ENCODE measurements around the gene SLC5A11. TPM values are rescaled to one million over a fixed set of nuclear protein-coding genes. Genes with fewer than 3 reads are reported as not detected.
"Not testable (repeated sequence)": the region's sequence is repeated elsewhere in the genome, so short reads cannot be mapped to it uniquely, and the experiment has no call there.

Gene SLC5A11
- total and polyA plus RNA-seq, 7 donors: 0.05 to 0.24 (median 0.16) TPM; not detected in 3

GRCh38 chr16:24887472-24887871 is 41.7 kb downstream of the SLC5A11 start:
- no peak for ATAC-seq

GRCh38 chr16:24890746-24891145 is 45.0 kb downstream of the SLC5A11 start:
- Histone ChIP-seq H3K27ac (no peak overlapping the region), H3K4me3 (no peak overlapping the region), H3K9me3 (no peaks in the 10 kb centered on the region), H3K4me1 (no peaks in the 10 kb centered on the region), H3K27me3 (ENCODE audit: insufficient read depth in 3 of 3, low read length in 2 of 3) (peaks cover 0 to 10% (median 0%) of the 10 kb centered on the region in 3 donors), H3K36me3 (ENCODE audit: insufficient read depth in 1 of 2, low read depth in 1 of 2) (no peaks in the 10 kb centered on the region)
- ATAC-seq: no peak
- TF ChIP-seq CTCF (IDR thresholded peaks at IDR 0.05): no peak
- no peak for DNase-seq
- intact Hi-C loops (cut with DNase I): no loop called here
- WGBS, 3 donors: 40 to 52% (median 48%) methylated on average over 13 of the region's 13 CpGs

More at GRCh38 chr16:24887472-24887871, 41.7 kb downstream of the SLC5A11 start:
- Histone ChIP-seq H3K27ac (no peak overlapping the region), H3K4me1 (no peaks in the 10 kb centered on the region), H3K9me3 (no peaks in the 10 kb centered on the region), H3K4me3 (no peak overlapping the region), H3K36me3 (ENCODE audit: insufficient read depth in 1 of 2, low read depth in 1 of 2) (no peaks in the 10 kb centered on the region), H3K27me3 (ENCODE audit: insufficient read depth in 3 of 3, low read length in 2 of 3) (peaks cover 0 to 4% (median 0%) of the 10 kb centered on the region in 3 donors)
- WGBS, 3 donors: 87 to 97% (median 97%) methylated on average over 2 of the region's 2 CpGs
- no peak for DNase-seq
- intact Hi-C loops (cut with DNase I): no loop called here
- TF ChIP-seq CTCF (IDR thresholded peaks at IDR 0.05): no peak

- no peak overlapping the region for H3K27ac ChIP-seq
- TF ChIP-seq CTCF (IDR thresholded peaks at IDR 0.05): no peak
- no peak for ATAC-seq
- intact Hi-C loops (cut with DNase I): no loop called here
- H3K9me3 ChIP-seq: no peaks in the 10 kb centered on the region
- no peak for DNase-seq
- no peak overlapping the region for H3K4me3 ChIP-seq
- H3K4me1 ChIP-seq: no peaks in the 10 kb centered on the region
- H3K36me3 ChIP-seq (ENCODE audit: insufficient read depth in 1 of 2, low read depth in 1 of 2): no peaks in the 10 kb centered on the region
- 87 to 94% (median 90%) methylated on average over 1 of the region's 1 CpG for WGBS, 3 donors
- peaks cover 0 to 7% (median 2%) of the 10 kb centered on the region in 3 donors for H3K27me3 ChIP-seq (ENCODE audit: insufficient read depth in 3 of 3, low read length in 2 of 3)
These were observed 50.7 kb downstream of the SLC5A11 start for GRCh38 chr16:24896439-24896838.

- not testable (repeated sequence) for ATAC-seq
These were observed 51.8 kb downstream of the SLC5A11 start for GRCh38 chr16:24897522-24897921.

GRCh38 chr16:24900230-24900629 is 54.5 kb downstream of the SLC5A11 start:
- Histone ChIP-seq H3K9me3 (no peaks in the 10 kb centered on the region), H3K4me3 (no peak overlapping the region), H3K27me3 (ENCODE audit: insufficient read depth in 3 of 3, low read length in 2 of 3) (peaks cover 0 to 2% (median 0%) of the 10 kb centered on the region in 3 donors), H3K27ac (no peak overlapping the region), H3K36me3 (ENCODE audit: insufficient read depth in 1 of 2, low read depth in 1 of 2) (no peaks in the 10 kb centered on the region), H3K4me1 (no peaks in the 10 kb centered on the region)
- ATAC-seq (no peak), DNase-seq (no peak)
- intact Hi-C loops (cut with DNase I): no loop called here
- TF ChIP-seq CTCF (IDR thresholded peaks at IDR 0.05): no peak

More at GRCh38 chr16:24897522-24897921, 51.8 kb downstream of the SLC5A11 start:
- H3K27ac ChIP-seq; DNase-seq; H3K27me3 ChIP-seq (ENCODE audit: insufficient read depth in 3 of 3, low read length in 2 of 3); H3K4me3 ChIP-seq; H3K4me1 ChIP-seq; H3K36me3 ChIP-seq (ENCODE audit: insufficient read depth in 1 of 2, low read depth in 1 of 2); H3K9me3 ChIP-seq; intact Hi-C loops (cut with DNase I): not testable (repeated sequence)
- WGBS, 3 donors: 54 to 67% (median 55%) methylated on average over 2 of the region's 2 CpGs
